ENCODE results near the gene TEAD4.

DNA sequence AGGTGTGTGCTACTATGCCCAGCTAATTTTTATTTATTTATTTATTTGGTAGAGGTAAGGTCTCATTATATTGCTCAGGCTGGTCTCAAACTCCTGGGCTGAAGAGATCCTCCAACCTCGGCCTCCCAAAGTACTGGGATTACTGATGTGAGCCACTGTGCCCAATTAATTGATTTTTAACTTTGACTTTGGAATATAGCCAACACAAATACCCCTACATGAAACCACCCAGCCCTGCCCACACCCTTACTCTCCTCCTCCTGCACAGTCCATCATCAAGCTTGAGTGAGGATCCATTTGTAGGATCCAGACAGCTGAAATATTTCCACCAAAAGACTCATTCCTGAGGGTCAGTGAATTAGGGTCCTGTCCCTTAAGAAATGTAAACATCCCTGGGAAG, 3.3 kb upstream of the TEAD4 start:
- TF ChIP-seq, protein P1, sequence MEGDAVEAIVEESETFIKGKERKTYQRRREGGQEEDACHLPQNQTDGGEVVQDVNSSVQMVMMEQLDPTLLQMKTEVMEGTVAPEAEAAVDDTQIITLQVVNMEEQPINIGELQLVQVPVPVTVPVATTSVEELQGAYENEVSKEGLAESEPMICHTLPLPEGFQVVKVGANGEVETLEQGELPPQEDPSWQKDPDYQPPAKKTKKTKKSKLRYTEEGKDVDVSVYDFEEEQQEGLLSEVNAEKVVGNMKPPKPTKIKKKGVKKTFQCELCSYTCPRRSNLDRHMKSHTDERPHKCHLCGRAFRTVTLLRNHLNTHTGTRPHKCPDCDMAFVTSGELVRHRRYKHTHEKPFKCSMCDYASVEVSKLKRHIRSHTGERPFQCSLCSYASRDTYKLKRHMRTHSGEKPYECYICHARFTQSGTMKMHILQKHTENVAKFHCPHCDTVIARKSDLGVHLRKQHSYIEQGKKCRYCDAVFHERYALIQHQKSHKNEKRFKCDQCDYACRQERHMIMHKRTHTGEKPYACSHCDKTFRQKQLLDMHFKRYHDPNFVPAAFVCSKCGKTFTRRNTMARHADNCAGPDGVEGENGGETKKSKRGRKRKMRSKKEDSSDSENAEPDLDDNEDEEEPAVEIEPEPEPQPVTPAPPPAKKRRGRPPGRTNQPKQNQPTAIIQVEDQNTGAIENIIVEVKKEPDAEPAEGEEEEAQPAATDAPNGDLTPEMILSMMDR (IDR thresholded peaks at IDR 0.05): no peak
- no peak for TF ChIP-seq POLR2A (IDR thresholded peaks at IDR 0.05)
